ENCODE results near the gene DDIT3.

- no peak for TF ChIP-seq CTCF (IDR thresholded peaks at IDR 0.05 in 8 of 11, conservative IDR thresholded peaks at IDR 0.05 in 3 of 11)
- TF ChIP-seq POLR2A (IDR thresholded peaks at IDR 0.05), result no peak
- no peak for TF ChIP-seq POLR2AphosphoS5 (IDR thresholded peaks at IDR 0.05)
Measured at GRCh38 chr12:57548488-57548887, 28.2 kb upstream of the DDIT3 start.

Data from spleen (tissue), 7 donors.